Stimulated activated naive CD8-positive, alpha-beta T cell treated with anti-CD3 and anti-CD28 coated beads, Interleukin-15, Interleukin-2, amounts not matched to agents 100 U/mL and 50 U/mL, for 24 hours (primary cell): Measurements from ENCODE around the gene FAM25A.

Experiments used
- ATAC-seq: fragments of 150-1000 bp; cut with Tn5 transposase; one replicate; pipeline ENCODE4 v1.10.0; 2021
- DNase-seq: peaks from one replicate; pipeline ENCODE4 v3.0.0; 2021

FAM25A gene

DNA sequence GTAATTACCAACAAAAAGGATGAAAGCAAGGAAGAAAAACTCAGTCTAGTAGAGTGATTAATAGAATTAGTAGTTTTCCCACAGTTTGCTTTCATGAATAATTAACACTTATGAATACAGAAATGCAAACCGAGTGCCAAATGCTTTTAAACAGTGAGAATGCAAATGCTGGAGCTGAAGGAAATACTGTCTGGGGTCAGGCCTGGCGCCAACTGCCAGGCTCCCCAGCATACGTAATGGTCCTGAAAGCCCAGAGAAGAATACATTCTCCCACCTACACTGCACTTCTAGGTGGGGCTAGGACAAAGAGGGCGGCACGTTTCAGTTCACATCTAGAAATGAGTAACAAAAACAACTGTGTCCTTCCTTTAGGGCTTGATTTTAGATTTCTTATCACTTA lies 44.6 kb downstream of the FAM25A start:
- DNase-seq (no peak), ATAC-seq (no peak)

DNA sequence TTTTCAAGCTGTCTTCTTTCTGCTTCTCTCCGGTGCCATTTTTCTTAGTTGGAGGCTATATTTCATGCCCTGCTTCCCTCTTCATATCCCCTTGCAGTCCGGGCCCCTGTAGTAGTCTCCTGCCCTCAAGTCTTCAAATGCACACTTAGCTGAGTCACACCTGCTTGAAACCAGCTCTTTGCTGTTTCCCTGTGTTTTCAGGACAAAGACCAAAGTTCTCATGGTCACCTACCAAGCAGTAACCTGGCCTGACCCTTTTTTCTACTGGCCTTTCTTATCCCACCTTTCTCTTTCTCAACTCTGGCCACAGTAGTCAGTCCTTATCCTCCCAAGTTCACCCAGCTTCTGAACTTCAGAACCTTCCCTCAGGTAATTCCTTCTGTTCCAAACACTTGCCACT lies 46.1 kb downstream of the FAM25A start:
- DNase-seq (no peak), ATAC-seq (no peak)

DNA sequence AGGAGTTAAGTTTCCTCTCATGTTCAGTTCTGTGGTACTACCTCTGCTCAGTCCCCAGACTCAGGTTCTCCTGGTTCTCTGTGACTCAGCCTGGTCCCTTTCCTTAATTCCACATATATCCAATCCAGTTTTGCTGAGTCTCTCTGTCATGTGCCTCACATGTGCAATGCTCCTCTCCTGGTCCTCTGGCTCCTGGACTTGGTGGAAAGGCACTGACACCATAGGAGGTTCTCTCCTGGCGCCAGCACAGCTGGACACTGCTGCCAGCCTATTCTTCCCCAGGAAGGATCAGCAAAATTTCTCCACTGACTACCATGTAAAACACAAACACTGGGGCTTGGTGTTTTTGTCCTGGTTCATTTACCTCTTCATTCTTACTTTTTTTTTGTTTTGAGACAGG lies 46.8 kb downstream of the FAM25A start:
- DNase-seq (no peak), ATAC-seq (no peak)

DNA sequence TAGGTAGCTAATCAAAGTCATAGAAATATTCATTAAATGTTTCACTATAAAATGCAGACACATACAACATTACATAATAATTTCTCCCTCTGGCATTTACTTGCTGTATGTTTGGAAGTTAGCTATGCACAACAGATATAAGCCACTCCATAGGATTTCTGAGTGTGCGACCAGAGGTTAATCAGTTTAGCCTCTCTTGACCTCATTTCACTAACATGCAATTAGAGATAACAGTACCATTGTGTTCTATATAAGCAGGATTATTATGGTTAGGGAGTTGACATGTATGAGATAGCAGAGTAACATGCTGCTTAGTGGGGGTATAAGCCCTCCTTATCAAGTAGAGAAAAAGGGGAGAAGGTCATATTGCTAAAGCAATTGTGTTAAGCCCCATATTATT lies 48.2 kb downstream of the FAM25A start:
- no peak for ATAC-seq

DNA sequence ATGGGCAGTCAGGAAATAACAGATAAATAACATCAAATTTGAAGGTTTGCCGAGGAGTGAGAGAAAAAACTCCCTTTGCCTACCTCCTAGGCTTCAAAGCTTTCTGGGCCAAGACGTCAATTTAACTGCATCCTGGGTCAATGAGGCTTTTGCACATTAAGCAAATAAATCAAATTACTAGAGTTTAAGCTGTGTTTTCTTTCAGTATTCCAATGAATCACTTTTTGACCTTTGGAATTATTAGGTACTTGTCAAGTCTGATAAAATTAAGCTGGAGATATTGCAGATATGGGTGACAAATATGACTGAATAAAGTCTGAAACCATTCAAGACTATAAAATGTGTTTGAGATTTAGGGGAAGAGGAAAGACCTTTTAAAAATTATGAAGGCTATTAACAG lies 52.4 kb downstream of the FAM25A start:
- ATAC-seq (no peak), DNase-seq (no peak)

More for the DNA sequence above, 48.2 kb downstream of the FAM25A start:
- DNase-seq, result no peak
